ENCODE results near the gene MCCC1.
"Not testable (repeated sequence)": the region's sequence is repeated elsewhere in the genome, so short reads cannot be mapped to it uniquely, and the experiment has no call there.

MCCC1 gene

DNA sequence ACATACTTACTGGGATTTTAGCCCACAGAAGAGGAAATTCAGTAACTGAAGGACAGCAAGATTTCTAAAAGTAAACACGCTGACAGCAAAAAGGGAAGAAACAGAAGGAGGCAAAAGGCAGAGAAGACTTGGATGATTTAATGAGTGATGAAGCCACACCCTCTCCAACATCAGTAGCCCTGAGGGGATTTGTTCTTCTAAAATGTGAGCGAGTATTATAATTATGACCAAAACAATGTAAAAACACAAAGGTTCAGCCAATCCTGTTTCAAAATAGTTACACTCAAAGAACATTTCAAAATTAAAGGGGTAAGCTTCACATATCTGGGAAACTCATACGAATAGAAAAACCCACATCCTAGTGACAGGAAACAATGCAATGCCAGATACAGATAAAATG, 25.0 kb downstream of the MCCC1 start:
- TF ChIP-seq, protein P1, sequence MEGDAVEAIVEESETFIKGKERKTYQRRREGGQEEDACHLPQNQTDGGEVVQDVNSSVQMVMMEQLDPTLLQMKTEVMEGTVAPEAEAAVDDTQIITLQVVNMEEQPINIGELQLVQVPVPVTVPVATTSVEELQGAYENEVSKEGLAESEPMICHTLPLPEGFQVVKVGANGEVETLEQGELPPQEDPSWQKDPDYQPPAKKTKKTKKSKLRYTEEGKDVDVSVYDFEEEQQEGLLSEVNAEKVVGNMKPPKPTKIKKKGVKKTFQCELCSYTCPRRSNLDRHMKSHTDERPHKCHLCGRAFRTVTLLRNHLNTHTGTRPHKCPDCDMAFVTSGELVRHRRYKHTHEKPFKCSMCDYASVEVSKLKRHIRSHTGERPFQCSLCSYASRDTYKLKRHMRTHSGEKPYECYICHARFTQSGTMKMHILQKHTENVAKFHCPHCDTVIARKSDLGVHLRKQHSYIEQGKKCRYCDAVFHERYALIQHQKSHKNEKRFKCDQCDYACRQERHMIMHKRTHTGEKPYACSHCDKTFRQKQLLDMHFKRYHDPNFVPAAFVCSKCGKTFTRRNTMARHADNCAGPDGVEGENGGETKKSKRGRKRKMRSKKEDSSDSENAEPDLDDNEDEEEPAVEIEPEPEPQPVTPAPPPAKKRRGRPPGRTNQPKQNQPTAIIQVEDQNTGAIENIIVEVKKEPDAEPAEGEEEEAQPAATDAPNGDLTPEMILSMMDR (IDR thresholded peaks at IDR 0.05), result no peak
- H3K36me3 ChIP-seq, result peaks cover 21% of the 10 kb centered on the region
- H3K27me3 ChIP-seq, result no peaks in the 10 kb centered on the region
- no peak overlapping the region for H3K27ac ChIP-seq
- H3K4me3 ChIP-seq (ENCODE audit: low read depth in 1 of 2, low read length in 1 of 2), result no peak overlapping the region
- H3K9me3 ChIP-seq, result no peaks in the 10 kb centered on the region
- no peaks in the 10 kb centered on the region for H3K4me1 ChIP-seq (ENCODE audit: control insufficient read depth in 1 of 2, insufficient read depth in 1 of 2, low read depth in 1 of 2, low read length in 1 of 2)

DNA sequence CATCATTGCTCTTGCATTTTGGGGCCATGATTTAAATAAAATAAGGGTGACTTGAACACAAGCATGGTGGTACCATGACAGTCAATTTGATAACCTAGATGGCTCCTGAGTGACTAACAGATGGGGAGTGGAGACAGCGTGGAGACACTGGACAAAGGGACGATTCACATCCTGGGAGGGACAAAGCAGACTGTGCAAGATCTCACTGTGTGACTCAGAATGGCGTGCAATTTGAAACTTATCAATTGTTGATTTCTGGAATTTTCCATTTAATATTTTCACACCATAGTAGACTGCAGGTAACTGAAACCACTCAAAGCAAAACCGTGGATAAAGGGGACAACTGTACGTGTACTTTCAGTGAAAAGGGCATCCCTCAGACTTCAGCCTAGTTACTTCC, 25.5 kb downstream of the MCCC1 start:
- Histone ChIP-seq H3K27me3 (no peaks in the 10 kb centered on the region), H3K27ac (no peak overlapping the region), H3K9me3 (no peaks in the 10 kb centered on the region), H3K4me1 (ENCODE audit: control insufficient read depth in 1 of 2, insufficient read depth in 1 of 2, low read depth in 1 of 2, low read length in 1 of 2) (no peaks in the 10 kb centered on the region), H3K36me3 (peaks cover 21% of the 10 kb centered on the region), H3K4me3 (ENCODE audit: low read depth in 1 of 2, low read length in 1 of 2) (no peak overlapping the region)
- TF ChIP-seq, protein P1 (IDR thresholded peaks at IDR 0.05), result no peak

GRCh38 chr3:183070892-183071291, 28.4 kb downstream of the MCCC1 start:
- TF ChIP-seq, protein P1 (IDR thresholded peaks at IDR 0.05), result no peak
- no peaks in the 10 kb centered on the region for H3K4me1 ChIP-seq (ENCODE audit: control insufficient read depth in 1 of 2, insufficient read depth in 1 of 2, low read depth in 1 of 2, low read length in 1 of 2)
- H3K36me3 ChIP-seq, result peaks cover 41% of the 10 kb centered on the region
- H3K4me3 ChIP-seq (ENCODE audit: low read depth in 1 of 2, low read length in 1 of 2), result no peak overlapping the region
- no peaks in the 10 kb centered on the region for H3K9me3 ChIP-seq
- H3K27ac ChIP-seq, result no peak overlapping the region
- H3K27me3 ChIP-seq, result no peaks in the 10 kb centered on the region

DNA sequence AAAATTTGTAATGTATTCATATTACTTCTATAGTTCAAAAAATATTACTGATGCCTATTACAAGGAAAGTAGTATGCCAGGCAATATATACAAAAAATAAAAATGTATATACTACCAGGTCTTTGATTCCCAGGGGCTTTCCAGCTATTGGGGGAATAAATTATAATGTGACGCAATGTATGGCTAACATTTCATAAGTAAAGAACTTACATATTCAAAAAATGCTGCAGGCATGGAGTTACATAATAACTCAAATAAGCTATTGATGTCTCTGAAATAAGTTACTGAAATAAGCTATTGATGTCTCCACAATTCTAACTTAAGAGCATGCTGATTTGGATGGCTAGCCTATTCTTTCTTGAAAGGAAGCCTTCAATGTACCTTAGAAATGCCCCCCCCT, 30.2 kb downstream of the MCCC1 start:
- TF ChIP-seq, protein P1 (IDR thresholded peaks at IDR 0.05), result no peak
- H3K9me3 ChIP-seq, result no peaks in the 10 kb centered on the region
- no peaks in the 10 kb centered on the region for H3K4me1 ChIP-seq (ENCODE audit: control insufficient read depth in 1 of 2, insufficient read depth in 1 of 2, low read depth in 1 of 2, low read length in 1 of 2)
- H3K27ac ChIP-seq, result no peak overlapping the region
- H3K4me3 ChIP-seq (ENCODE audit: low read depth in 1 of 2, low read length in 1 of 2), result no peak overlapping the region
- H3K36me3 ChIP-seq, result peaks cover 42% of the 10 kb centered on the region
- H3K27me3 ChIP-seq, result no peaks in the 10 kb centered on the region

DNA sequence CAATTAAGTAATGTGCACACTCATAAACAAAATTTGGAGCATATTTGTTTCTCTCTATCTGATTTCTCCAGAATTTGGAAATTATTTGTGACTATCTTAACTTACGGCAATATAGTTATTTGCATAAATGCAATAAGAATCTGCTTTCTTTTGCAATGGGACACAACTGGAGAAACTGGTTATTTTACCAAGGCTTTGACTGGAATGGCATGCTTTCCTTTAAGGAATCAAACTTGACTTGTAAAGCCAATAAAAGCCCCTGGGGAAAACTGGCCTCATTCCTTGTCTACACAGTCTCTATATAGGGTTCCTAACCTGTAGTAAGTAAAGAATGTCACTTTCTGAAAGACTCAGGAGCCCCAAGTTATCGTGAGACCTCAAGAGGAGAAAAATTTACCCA, 32.4 kb downstream of the MCCC1 start:
- not testable (repeated sequence) for H3K27me3 ChIP-seq; H3K4me1 ChIP-seq (ENCODE audit: control insufficient read depth in 1 of 2, insufficient read depth in 1 of 2, low read depth in 1 of 2, low read length in 1 of 2); H3K4me3 ChIP-seq (ENCODE audit: low read depth in 1 of 2, low read length in 1 of 2); H3K9me3 ChIP-seq; H3K27ac ChIP-seq
- H3K36me3 ChIP-seq, result peaks cover 47% of the 10 kb centered on the region

DNA sequence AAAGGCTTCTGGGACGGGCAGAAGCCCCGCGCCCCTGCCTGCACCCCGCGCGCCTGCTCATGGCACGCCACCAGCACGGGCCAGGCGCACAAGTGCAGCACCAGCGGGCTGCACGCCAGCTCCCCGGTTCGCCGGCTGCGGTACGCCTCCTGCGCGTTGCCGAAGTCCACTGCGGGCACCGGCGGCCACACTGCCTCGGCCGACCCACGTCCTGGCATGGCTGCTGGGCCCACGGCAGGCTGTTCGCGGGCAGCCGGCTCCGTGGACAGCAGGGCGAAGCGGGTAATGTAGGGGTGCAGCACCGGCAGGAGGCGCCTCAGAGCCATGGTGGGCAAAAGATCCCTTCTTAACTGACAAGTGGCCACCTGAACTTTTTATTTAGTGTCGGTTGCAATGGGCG, 34.8 kb downstream of the MCCC1 start:
- H3K9me3 ChIP-seq, result no peaks in the 10 kb centered on the region
- H3K27me3 ChIP-seq, result no peaks in the 10 kb centered on the region
- peaks cover 26% of the 10 kb centered on the region for H3K36me3 ChIP-seq
- H3K27ac ChIP-seq, result no peak overlapping the region
- TF ChIP-seq, protein P1 (IDR thresholded peaks at IDR 0.05), result no peak
- no peaks in the 10 kb centered on the region for H3K4me1 ChIP-seq (ENCODE audit: control insufficient read depth in 1 of 2, insufficient read depth in 1 of 2, low read depth in 1 of 2, low read length in 1 of 2)
- H3K4me3 ChIP-seq (ENCODE audit: low read depth in 1 of 2, low read length in 1 of 2), result no peak overlapping the region
